ENCODE results near the gene ARHGEF9.

GRCh38 chrX:63812823-63813222 lies 27.8 kb upstream of the ARHGEF9 start:
- TF ChIP-seq CTCF (IDR thresholded peaks at IDR 0.05; ENCODE audit: insufficient read depth, low read depth, low read length) = no peak
- TF ChIP-seq EZH2 (IDR thresholded peaks at IDR 0.05; ENCODE audit: insufficient read depth, low read length) = no peak
